HUES6 (cell line): ENCODE measurements around the gene BRWD1.

Experiments
- H3K27ac ChIP-seq: 2 replicates; pipeline ENCODE4 v1.7.0; 2013; ENCODE audit warnings: low read depth, mild to moderate bottlenecking, low read length, inconsistent platforms
- H3K27me3 ChIP-seq: 2 replicates; pipeline ENCODE4 v1.6.1; 2013; ENCODE audit warnings: low read length; ENCODE audit not compliant: control insufficient read depth, insufficient read depth
- H3K36me3 ChIP-seq: 2 replicates; pipeline ENCODE4 v1.6.1; 2013; ENCODE audit warnings: low read length; ENCODE audit not compliant: control insufficient read depth, insufficient read depth
- H3K4me1 ChIP-seq: 2 replicates; pipeline ENCODE4 v1.6.1; 2013; ENCODE audit warnings: low read length; ENCODE audit not compliant: control insufficient read depth, insufficient read depth
- H3K4me3 ChIP-seq: 2 replicates; pipeline ENCODE4 v1.5.1; 2013; ENCODE audit warnings: low read depth, low read length
- H3K9ac ChIP-seq: one replicate; pipeline ENCODE4 v1.6.1; 2013; ENCODE audit warnings: mild to moderate bottlenecking, low read length
- H3K9me3 ChIP-seq: 2 replicates; pipeline ENCODE4 v1.6.1; 2013; ENCODE audit warnings: low read depth, low read length; ENCODE audit not compliant: control insufficient read depth, insufficient read depth

The BRWD1 gene

GRCh38 chr21:39281853-39282252 lies 31.6 kb downstream of the BRWD1 start:
- Histone ChIP-seq H3K9me3 (no peaks in the 10 kb centered on the region), H3K36me3 (peaks cover 58% of the 10 kb centered on the region), H3K27me3 (no peaks in the 10 kb centered on the region), H3K4me1 (no peaks in the 10 kb centered on the region), H3K4me3 (no peak overlapping the region), H3K9ac (no peak overlapping the region), H3K27ac (no peak overlapping the region)

- Histone ChIP-seq H3K36me3 (peaks cover 60% of the 10 kb centered on the region), H3K9me3 (no peaks in the 10 kb centered on the region), H3K4me1 (no peaks in the 10 kb centered on the region), H3K4me3 (no peak overlapping the region), H3K9ac (no peak overlapping the region), H3K27ac (no peak overlapping the region), H3K27me3 (no peaks in the 10 kb centered on the region)
Observed at GRCh38 chr21:39281207-39281606, 32.2 kb downstream of the BRWD1 start.

GRCh38 chr21:39269620-39270019 lies 43.8 kb downstream of the BRWD1 start:
- H3K4me3 ChIP-seq = no peak overlapping the region
- H3K4me1 ChIP-seq = no peaks in the 10 kb centered on the region
- H3K27me3 ChIP-seq = no peaks in the 10 kb centered on the region
- peaks cover 82% of the 10 kb centered on the region for H3K36me3 ChIP-seq
- H3K27ac ChIP-seq = no peak overlapping the region
- H3K9me3 ChIP-seq = no peaks in the 10 kb centered on the region
- H3K9ac ChIP-seq = no peak overlapping the region

- H3K36me3 ChIP-seq = peaks cover 85% of the 10 kb centered on the region
- H3K9me3 ChIP-seq = no peaks in the 10 kb centered on the region
Observed at GRCh38 chr21:39265603-39266002, 47.8 kb downstream of the BRWD1 start.

GRCh38 chr21:39263372-39263771 lies 50.1 kb downstream of the BRWD1 start:
- Histone ChIP-seq H3K4me1 (no peaks in the 10 kb centered on the region), H3K27ac (no peak overlapping the region), H3K9ac (no peak overlapping the region), H3K4me3 (no peak overlapping the region), H3K27me3 (no peaks in the 10 kb centered on the region), H3K36me3 (peaks cover 79% of the 10 kb centered on the region), H3K9me3 (no peaks in the 10 kb centered on the region)

More at GRCh38 chr21:39265603-39266002, 47.8 kb downstream of the BRWD1 start:
- no peak overlapping the region for H3K27ac ChIP-seq
- H3K4me1 ChIP-seq = no peaks in the 10 kb centered on the region
- H3K9ac ChIP-seq = no peak overlapping the region
- H3K27me3 ChIP-seq = no peaks in the 10 kb centered on the region
- H3K4me3 ChIP-seq = no peak overlapping the region

- no peak overlapping the region for H3K4me3 ChIP-seq
- H3K27ac ChIP-seq = no peak overlapping the region
- H3K9ac ChIP-seq = no peak overlapping the region
- no peaks in the 10 kb centered on the region for H3K27me3 ChIP-seq
- H3K4me1 ChIP-seq = no peaks in the 10 kb centered on the region
- H3K36me3 ChIP-seq = peaks cover 79% of the 10 kb centered on the region
- H3K9me3 ChIP-seq = no peaks in the 10 kb centered on the region
Observed at GRCh38 chr21:39258207-39258606, 55.2 kb downstream of the BRWD1 start.

- no peak overlapping the region for H3K4me3 ChIP-seq
- no peaks in the 10 kb centered on the region for H3K27me3 ChIP-seq
- no peaks in the 10 kb centered on the region for H3K4me1 ChIP-seq
- H3K9ac ChIP-seq = no peak overlapping the region
- no peaks in the 10 kb centered on the region for H3K9me3 ChIP-seq
- H3K27ac ChIP-seq = no peak overlapping the region
- peaks cover 86% of the 10 kb centered on the region for H3K36me3 ChIP-seq
Observed at GRCh38 chr21:39251326-39251725, 62.1 kb downstream of the BRWD1 start.

GRCh38 chr21:39238275-39238674 lies 75.2 kb downstream of the BRWD1 start:
- Histone ChIP-seq H3K36me3 (peaks cover 73% of the 10 kb centered on the region), H3K4me1 (no peaks in the 10 kb centered on the region), H3K4me3 (no peak overlapping the region), H3K9me3 (no peaks in the 10 kb centered on the region), H3K9ac (no peak overlapping the region), H3K27ac (no peak overlapping the region), H3K27me3 (no peaks in the 10 kb centered on the region)

GRCh38 chr21:39232861-39233291 lies 80.6 kb downstream of the BRWD1 start:
- H3K4me3 ChIP-seq = no peak overlapping the region
- H3K27me3 ChIP-seq = no peaks in the 10 kb centered on the region
- H3K9ac ChIP-seq = no peak overlapping the region
- H3K36me3 ChIP-seq = peaks cover 87% of the 10 kb centered on the region
- H3K27ac ChIP-seq = no peak overlapping the region
- H3K4me1 ChIP-seq = no peaks in the 10 kb centered on the region
- no peaks in the 10 kb centered on the region for H3K9me3 ChIP-seq

- no peak overlapping the region for H3K27ac ChIP-seq
- no peak overlapping the region for H3K9ac ChIP-seq
- H3K9me3 ChIP-seq = no peaks in the 10 kb centered on the region
- H3K4me1 ChIP-seq = no peaks in the 10 kb centered on the region
- no peaks in the 10 kb centered on the region for H3K27me3 ChIP-seq
- peaks cover 78% of the 10 kb centered on the region for H3K36me3 ChIP-seq
- H3K4me3 ChIP-seq = no peak overlapping the region
Observed at GRCh38 chr21:39224930-39225329, 88.5 kb downstream of the BRWD1 start.

- Histone ChIP-seq H3K9ac (no peak overlapping the region), H3K36me3 (peaks cover 73% of the 10 kb centered on the region), H3K27me3 (no peaks in the 10 kb centered on the region), H3K4me3 (no peak overlapping the region), H3K27ac (no peak overlapping the region), H3K4me1 (no peaks in the 10 kb centered on the region), H3K9me3 (no peaks in the 10 kb centered on the region)
Observed at GRCh38 chr21:39221997-39222486, 91.4 kb downstream of the BRWD1 start.
